ENCODE results near the gene CCDC85B.

GRCh38 chr11:65921876-65922275, 31.4 kb downstream of the CCDC85B start:
- TF ChIP-seq CTCF (IDR thresholded peaks at IDR 0.05; ENCODE audit: low read depth, low read length), result no peak
- no peak for TF ChIP-seq MAX (IDR thresholded peaks at IDR 0.05; ENCODE audit: low read depth, low read length)
- no peak for TF ChIP-seq POLR2A (IDR thresholded peaks at IDR 0.05; ENCODE audit: extremely low read depth, insufficient read length)
